Panc1 (cell line): Measurements from ENCODE around the gene CAMK1D.

Experiments used
- CTCF ChIP-seq: fragments of 450-650 bp; IDR thresholded peaks from 2 replicates; pipeline ENCODE4 v1.5.1; 2017; ENCODE audit warnings: mild to moderate bottlenecking
- POLR2AphosphoS5 ChIP-seq: IDR thresholded peaks from 2 replicates; pipeline ENCODE4 v1.6.1; 2012; ENCODE audit warnings: mild to moderate bottlenecking, low read depth, low read length, moderate library complexity
- REST ChIP-seq, 2 experiments: IDR thresholded peaks; 2 replicates each; pipeline ENCODE4 v1.6.1; 2011 to 2012; ENCODE audit warnings: low read depth in 2 of 2, control low read depth in 1 of 2, low read length in 1 of 2, mild to moderate bottlenecking in 1 of 2, moderate library complexity in 1 of 2; ENCODE audit not compliant: insufficient read depth in 1 of 2
- SIN3A ChIP-seq: IDR thresholded peaks from 2 replicates; pipeline ENCODE4 v1.6.1; 2012; ENCODE audit warnings: low read depth, mild to moderate bottlenecking, low read length, moderate library complexity, borderline replicate concordance; ENCODE audit not compliant: insufficient read depth

GRCh38 chr10:12795315-12796110 lies 446.2 kb downstream of the CAMK1D start:
- TF ChIP-seq CTCF = no peak
- no peak for TF ChIP-seq SIN3A
- no peak for TF ChIP-seq REST (IDR thresholded peaks at IDR 0.05; ENCODE audit: insufficient read depth in 1 of 2, low read depth in 2 of 2, low read length in 1 of 2)
- no peak for TF ChIP-seq POLR2AphosphoS5
